ENCODE measurements around the gene TOP2A. TPM values are rescaled to one million over a fixed set of nuclear protein-coding genes. Genes with fewer than 3 reads are reported as not detected.
A peak's percentile ranks its signal among the peaks of the same experiment; 100 is the strongest.

TOP2A gene
- polyA plus RNA-seq, 1 donor from 2014 or later, result 7.8 TPM

GRCh38 chr17:40418428-40418706 lies 671 bp upstream of the TOP2A start:
- TF ChIP-seq EZH2 (IDR thresholded peaks at IDR 0.05; ENCODE audit: borderline replicate concordance, insufficient read depth, low read length, poor library complexity, severe bottlenecking) (no peak), SMC3 (conservative IDR thresholded peaks at IDR 0.05; ENCODE audit: poor library complexity) (no peak), MXI1 (conservative IDR thresholded peaks at IDR 0.05; ENCODE audit: poor library complexity, severe bottlenecking) (no peak), REST (IDR thresholded peaks at IDR 0.05; ENCODE audit: borderline replicate concordance) (no peak), TAF1 (IDR thresholded peaks at IDR 0.05; ENCODE audit: low read depth) (no peak), POLR2AphosphoS5 (IDR thresholded peaks at IDR 0.05) (no peak)
- Histone ChIP-seq H3K9me3 (ENCODE audit: low read length) (no peaks in the 10 kb centered on the region), H3K79me2 (replicated peaks; ENCODE audit: insufficient read depth, low read length) (peaks cover 22% of the 10 kb centered on the region), H4K20me1 (ENCODE audit: insufficient read depth) (no peaks in the 10 kb centered on the region), H3K4me2 (ENCODE audit: low read length) (peak overlapping the region; percentile 77), H3K27me3 (ENCODE audit: insufficient read depth, low read depth, low read length) (no peaks in the 10 kb centered on the region), H3K4me3 (ENCODE audit: low read length) (peak overlapping the region; percentile 79), H3K9me2 (ENCODE audit: insufficient read depth, low read length) (no peaks in the 10 kb centered on the region), H2AFZ (ENCODE audit: low read depth, low read length) (no peak overlapping the region), H3K36me3 (ENCODE audit: insufficient read depth, low read length) (no peaks in the 10 kb centered on the region), H3K27ac (ENCODE audit: low read length) (peak overlapping the region; percentile 15), H3K9ac (ENCODE audit: low read length) (peak overlapping the region; percentile 49), H3F3A (ENCODE audit: insufficient read depth, low read length, poor library complexity, severe bottlenecking) (no peaks in the 10 kb centered on the region)

GRCh38 chr17:40417258-40417608 lies 463 bp downstream of the TOP2A start:
- Histone ChIP-seq H3K4me2 (ENCODE audit: low read length) (peak overlapping the region; percentile 68), H3K9ac (ENCODE audit: low read length) (no peak overlapping the region), H3K9me2 (ENCODE audit: insufficient read depth, low read length) (no peaks in the 10 kb centered on the region), H3K4me3 (ENCODE audit: low read length) (peak overlapping the region; percentile 79), H3K27ac (ENCODE audit: low read length) (no peak overlapping the region), H3K9me3 (ENCODE audit: low read length) (no peaks in the 10 kb centered on the region), H3K36me3 (ENCODE audit: insufficient read depth, low read length) (no peaks in the 10 kb centered on the region), H3K27me3 (ENCODE audit: insufficient read depth, low read depth, low read length) (no peaks in the 10 kb centered on the region), H4K20me1 (ENCODE audit: insufficient read depth) (no peaks in the 10 kb centered on the region), H2AFZ (ENCODE audit: low read depth, low read length) (no peak overlapping the region), H3F3A (ENCODE audit: insufficient read depth, low read length, poor library complexity, severe bottlenecking) (no peaks in the 10 kb centered on the region), H3K79me2 (replicated peaks; ENCODE audit: insufficient read depth, low read length) (peaks cover 22% of the 10 kb centered on the region)
- no peak for TF ChIP-seq EZH2 (IDR thresholded peaks at IDR 0.05; ENCODE audit: borderline replicate concordance, insufficient read depth, low read length, poor library complexity, severe bottlenecking)
- TF ChIP-seq SMC3 (conservative IDR thresholded peaks at IDR 0.05; ENCODE audit: poor library complexity), result peak; percentile 36

- H3K9me3 ChIP-seq (ENCODE audit: low read length), result no peaks in the 10 kb centered on the region
- no peaks in the 10 kb centered on the region for H3F3A ChIP-seq (ENCODE audit: insufficient read depth, low read length, poor library complexity, severe bottlenecking)
- H3K36me3 ChIP-seq (ENCODE audit: insufficient read depth, low read length), result no peaks in the 10 kb centered on the region
- TF ChIP-seq EP300 (conservative IDR thresholded peaks at IDR 0.05; ENCODE audit: poor library complexity, severe bottlenecking), result no peak
- no peak overlapping the region for H3K9ac ChIP-seq (ENCODE audit: low read length)
- no peak overlapping the region for H3K27ac ChIP-seq (ENCODE audit: low read length)
- no peaks in the 10 kb centered on the region for H3K27me3 ChIP-seq (ENCODE audit: insufficient read depth, low read depth, low read length)
- no peaks in the 10 kb centered on the region for H4K20me1 ChIP-seq (ENCODE audit: insufficient read depth)
- no peak overlapping the region for H2AFZ ChIP-seq (ENCODE audit: low read depth, low read length)
- peaks cover 22% of the 10 kb centered on the region for H3K79me2 ChIP-seq (replicated peaks; ENCODE audit: insufficient read depth, low read length)
- peak overlapping the region; percentile 79 for H3K4me3 ChIP-seq (ENCODE audit: low read length)
- peak overlapping the region; percentile 68 for H3K4me2 ChIP-seq (ENCODE audit: low read length)
- H3K9me2 ChIP-seq (ENCODE audit: insufficient read depth, low read length), result no peaks in the 10 kb centered on the region
Measured at GRCh38 chr17:40416671-40417070, 1.0 kb downstream of the TOP2A start.

Data from neural cell (in vitro differentiated cells).